Measurements from ENCODE around the gene NAALADL2.

Gene NAALADL2

DNA sequence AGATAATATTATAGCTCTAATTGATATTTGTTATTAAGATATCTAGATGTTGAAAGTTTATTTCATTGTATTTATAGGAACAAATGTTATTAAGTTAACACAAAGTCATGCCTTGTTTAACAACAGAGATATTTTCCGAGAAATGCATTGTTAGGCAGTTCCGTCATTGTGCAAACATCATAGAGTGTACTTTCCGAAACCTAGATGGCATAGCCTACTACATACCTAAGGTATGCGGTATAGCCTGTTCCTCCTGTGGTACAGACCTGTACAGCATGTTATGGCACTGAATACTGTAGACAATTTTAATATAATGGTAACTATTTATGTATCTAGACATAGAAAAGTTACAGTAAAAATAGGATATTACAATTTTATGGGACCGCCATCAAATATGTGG is 114.3 kb downstream of the NAALADL2 start:
- H3K9me3 Mint-ChIP-seq = no peaks in the 10 kb centered on the region
- H3K27me3 Mint-ChIP-seq (ENCODE audit: low read depth) = no peaks in the 10 kb centered on the region
- H3K36me3 Mint-ChIP-seq (ENCODE audit: low read depth) = no peaks in the 10 kb centered on the region
- H3K27ac Mint-ChIP-seq = no peak overlapping the region
- no peak overlapping the region for H3K4me3 Mint-ChIP-seq
- DNase-seq (ENCODE audit: low spot score) = no peak
- H3K4me1 Mint-ChIP-seq (ENCODE audit: low read depth) = no peaks in the 10 kb centered on the region

DNA sequence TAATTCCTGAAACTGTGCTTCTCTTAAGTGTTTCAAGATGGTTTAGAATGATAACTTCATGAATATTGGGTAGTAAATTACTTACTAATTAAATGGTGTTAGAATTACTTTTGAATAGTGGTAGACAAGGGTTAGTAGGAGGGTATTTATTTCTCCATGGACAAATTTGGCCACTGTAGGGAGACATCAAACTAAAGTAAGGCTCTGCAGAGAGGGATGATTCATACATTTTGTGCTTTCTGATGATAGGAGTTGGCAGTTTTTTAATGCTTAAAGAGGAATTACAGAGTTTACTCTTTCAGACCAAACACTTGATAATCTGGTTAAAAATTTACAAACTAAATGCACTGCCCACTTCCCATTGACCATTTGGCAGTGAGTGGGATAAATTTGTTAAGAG is 127.6 kb downstream of the NAALADL2 start:
- Mint-ChIP-seq H3K4me1 (ENCODE audit: low read depth) (no peaks in the 10 kb centered on the region), H3K27ac (no peak overlapping the region), H3K36me3 (ENCODE audit: low read depth) (no peaks in the 10 kb centered on the region), H3K27me3 (ENCODE audit: low read depth) (no peaks in the 10 kb centered on the region), H3K9me3 (peaks cover 5% of the 10 kb centered on the region), H3K4me3 (no peak overlapping the region)
- DNase-seq (ENCODE audit: low spot score) = no peak

DNA sequence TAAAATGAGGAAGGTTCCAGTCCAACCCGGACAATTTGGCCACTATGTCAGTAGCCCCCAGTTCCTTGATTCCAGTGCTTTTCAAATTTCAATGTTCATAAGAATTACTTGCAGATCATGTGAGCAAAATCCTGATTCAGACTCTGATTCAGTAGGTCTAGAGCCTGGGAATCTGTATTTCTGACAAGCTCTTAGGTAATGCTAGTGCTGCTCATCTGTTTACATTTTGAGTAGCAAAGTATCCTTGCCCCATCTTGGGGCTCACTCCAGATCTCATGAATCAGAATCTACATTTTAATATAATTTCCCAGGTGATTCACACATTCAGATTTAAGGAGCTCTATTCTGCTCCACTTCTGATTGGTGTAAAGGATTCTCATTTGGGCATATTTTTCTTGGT is 142.0 kb downstream of the NAALADL2 start:
- Mint-ChIP-seq H3K9me3 (peaks cover 8% of the 10 kb centered on the region), H3K4me1 (ENCODE audit: low read depth) (no peaks in the 10 kb centered on the region), H3K4me3 (no peak overlapping the region), H3K36me3 (ENCODE audit: low read depth) (no peaks in the 10 kb centered on the region), H3K27me3 (ENCODE audit: low read depth) (no peaks in the 10 kb centered on the region), H3K27ac (no peak overlapping the region)
- DNase-seq (ENCODE audit: low spot score) = no peak

DNA sequence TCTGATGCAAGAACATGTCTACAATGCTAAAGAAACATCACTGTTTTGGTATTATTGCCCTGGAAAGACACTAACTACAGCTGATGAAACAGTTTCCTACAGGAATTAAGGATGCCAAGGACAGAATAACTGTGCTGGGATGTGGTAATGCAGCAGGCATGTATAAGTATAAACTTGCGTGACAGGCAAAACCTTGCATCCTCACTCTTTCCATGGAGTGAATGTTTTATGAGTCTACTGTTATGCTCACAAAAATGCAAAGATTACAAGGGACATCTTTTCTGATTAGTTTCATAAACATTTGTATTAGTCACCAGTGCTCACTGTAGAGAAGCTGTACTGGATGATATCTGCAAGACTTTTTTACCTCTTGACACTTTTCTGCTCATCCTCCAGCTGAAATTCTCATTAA is 143.6 kb downstream of the NAALADL2 start:
- no peak overlapping the region for H3K27ac Mint-ChIP-seq
- peaks cover 9% of the 10 kb centered on the region for H3K9me3 Mint-ChIP-seq
- no peak for DNase-seq (ENCODE audit: low spot score)
- no peaks in the 10 kb centered on the region for H3K4me1 Mint-ChIP-seq (ENCODE audit: low read depth)
- no peaks in the 10 kb centered on the region for H3K36me3 Mint-ChIP-seq (ENCODE audit: low read depth)
- no peak overlapping the region for H3K4me3 Mint-ChIP-seq
- H3K27me3 Mint-ChIP-seq (ENCODE audit: low read depth) = no peaks in the 10 kb centered on the region

GRCh38 chr3:175003590-175003989 is 144.5 kb downstream of the NAALADL2 start:
- H3K36me3 Mint-ChIP-seq (ENCODE audit: low read depth) = no peaks in the 10 kb centered on the region
- H3K27ac Mint-ChIP-seq = no peak overlapping the region
- H3K4me1 Mint-ChIP-seq (ENCODE audit: low read depth) = no peaks in the 10 kb centered on the region
- H3K27me3 Mint-ChIP-seq (ENCODE audit: low read depth) = no peaks in the 10 kb centered on the region
- no peak overlapping the region for H3K4me3 Mint-ChIP-seq
- DNase-seq (ENCODE audit: low spot score) = no peak
- H3K9me3 Mint-ChIP-seq = peaks cover 12% of the 10 kb centered on the region

DNA sequence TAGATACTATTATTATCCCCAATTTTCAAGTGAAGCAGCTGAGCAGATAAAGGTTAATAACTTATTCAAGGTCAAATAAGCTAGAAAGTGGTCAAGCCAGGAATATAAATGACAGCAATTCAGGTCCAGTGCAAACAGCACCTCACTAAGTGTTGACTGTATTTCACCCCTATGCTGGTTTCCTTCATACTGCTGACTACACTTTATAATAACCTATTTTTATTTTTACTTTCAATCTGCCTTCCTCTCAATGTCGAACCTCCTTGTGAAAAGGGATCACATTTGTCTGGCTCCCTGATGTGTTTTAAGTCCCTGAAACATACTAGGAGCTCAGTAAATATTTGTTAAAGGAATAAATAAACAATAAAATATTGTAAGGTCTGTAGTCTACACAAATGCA is 146.1 kb downstream of the NAALADL2 start:
- Mint-ChIP-seq H3K36me3 (ENCODE audit: low read depth) (no peaks in the 10 kb centered on the region), H3K9me3 (peaks cover 12% of the 10 kb centered on the region), H3K27me3 (ENCODE audit: low read depth) (no peaks in the 10 kb centered on the region), H3K4me1 (ENCODE audit: low read depth) (no peaks in the 10 kb centered on the region), H3K27ac (no peak overlapping the region), H3K4me3 (no peak overlapping the region)
- no peak for DNase-seq (ENCODE audit: low spot score)

DNA sequence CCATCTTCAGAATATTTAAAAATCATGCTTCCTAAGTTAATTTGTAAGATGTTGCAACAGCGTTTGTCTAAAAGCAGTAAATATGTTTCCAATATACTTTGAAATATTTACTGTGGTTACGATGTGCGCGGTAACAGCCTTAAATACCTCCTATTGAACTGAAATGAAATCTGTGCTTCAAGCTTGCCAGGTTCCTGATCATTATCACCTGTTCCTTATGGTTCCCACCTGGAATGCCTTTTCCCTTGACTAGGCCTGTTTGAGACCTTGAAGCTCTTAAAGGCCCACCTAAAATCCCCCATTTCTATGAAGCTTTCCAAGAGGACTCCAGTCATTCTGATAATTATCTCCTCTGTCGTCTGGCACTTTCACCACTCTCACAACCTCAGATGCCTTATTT is 146.7 kb downstream of the NAALADL2 start:
- Mint-ChIP-seq H3K4me1 (ENCODE audit: low read depth) (no peaks in the 10 kb centered on the region), H3K36me3 (ENCODE audit: low read depth) (no peaks in the 10 kb centered on the region), H3K27me3 (ENCODE audit: low read depth) (no peaks in the 10 kb centered on the region), H3K4me3 (no peak overlapping the region), H3K27ac (no peak overlapping the region), H3K9me3 (peaks cover 12% of the 10 kb centered on the region)
- DNase-seq (ENCODE audit: low spot score) = no peak

GRCh38 chr3:175007306-175007705 is 148.2 kb downstream of the NAALADL2 start:
- Mint-ChIP-seq H3K9me3 (peaks cover 7% of the 10 kb centered on the region), H3K4me3 (no peak overlapping the region), H3K27ac (no peak overlapping the region), H3K36me3 (ENCODE audit: low read depth) (no peaks in the 10 kb centered on the region), H3K27me3 (ENCODE audit: low read depth) (no peaks in the 10 kb centered on the region), H3K4me1 (ENCODE audit: low read depth) (no peaks in the 10 kb centered on the region)
- no peak for DNase-seq (ENCODE audit: low spot score)

GRCh38 chr3:175009295-175009694 is 150.2 kb downstream of the NAALADL2 start:
- Mint-ChIP-seq H3K9me3 (peaks cover 7% of the 10 kb centered on the region), H3K36me3 (ENCODE audit: low read depth) (no peaks in the 10 kb centered on the region), H3K27ac (no peak overlapping the region), H3K4me3 (no peak overlapping the region), H3K4me1 (ENCODE audit: low read depth) (no peaks in the 10 kb centered on the region), H3K27me3 (ENCODE audit: low read depth) (no peaks in the 10 kb centered on the region)
- no peak for DNase-seq (ENCODE audit: low spot score)

DNA sequence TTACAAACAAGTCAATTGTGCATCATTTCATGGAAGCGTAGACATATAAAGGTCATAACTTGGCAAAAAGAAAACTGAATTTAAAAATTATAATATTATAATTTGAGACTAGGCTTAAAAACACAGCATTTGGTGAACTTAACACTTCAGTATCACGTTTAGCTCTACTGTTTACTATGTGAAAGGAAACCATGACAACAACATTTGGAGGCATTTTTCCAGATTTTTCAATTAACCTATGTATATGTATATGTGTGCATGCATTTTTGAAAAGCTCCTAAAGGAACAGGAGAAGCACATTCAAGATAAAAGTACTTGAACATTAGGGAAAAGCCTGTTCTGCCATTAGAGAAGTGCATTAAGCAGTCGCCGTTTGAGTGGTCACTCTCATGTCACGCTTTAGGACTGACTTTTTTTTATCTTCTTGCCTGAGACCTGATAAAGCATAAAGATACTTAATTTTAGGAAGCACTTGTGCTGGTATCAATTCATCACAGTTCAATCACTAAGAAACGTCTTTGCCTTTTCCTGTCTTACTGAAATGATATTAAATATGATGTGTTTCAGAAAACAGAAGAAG is 156.0 kb downstream of the NAALADL2 start:
- Mint-ChIP-seq H3K4me1 (ENCODE audit: low read depth) (no peaks in the 10 kb centered on the region), H3K36me3 (ENCODE audit: low read depth) (no peaks in the 10 kb centered on the region), H3K9me3 (peaks cover 5% of the 10 kb centered on the region), H3K27me3 (ENCODE audit: low read depth) (no peaks in the 10 kb centered on the region), H3K27ac (no peak overlapping the region), H3K4me3 (no peak overlapping the region)
- no peak for DNase-seq (ENCODE audit: low spot score)

DNA sequence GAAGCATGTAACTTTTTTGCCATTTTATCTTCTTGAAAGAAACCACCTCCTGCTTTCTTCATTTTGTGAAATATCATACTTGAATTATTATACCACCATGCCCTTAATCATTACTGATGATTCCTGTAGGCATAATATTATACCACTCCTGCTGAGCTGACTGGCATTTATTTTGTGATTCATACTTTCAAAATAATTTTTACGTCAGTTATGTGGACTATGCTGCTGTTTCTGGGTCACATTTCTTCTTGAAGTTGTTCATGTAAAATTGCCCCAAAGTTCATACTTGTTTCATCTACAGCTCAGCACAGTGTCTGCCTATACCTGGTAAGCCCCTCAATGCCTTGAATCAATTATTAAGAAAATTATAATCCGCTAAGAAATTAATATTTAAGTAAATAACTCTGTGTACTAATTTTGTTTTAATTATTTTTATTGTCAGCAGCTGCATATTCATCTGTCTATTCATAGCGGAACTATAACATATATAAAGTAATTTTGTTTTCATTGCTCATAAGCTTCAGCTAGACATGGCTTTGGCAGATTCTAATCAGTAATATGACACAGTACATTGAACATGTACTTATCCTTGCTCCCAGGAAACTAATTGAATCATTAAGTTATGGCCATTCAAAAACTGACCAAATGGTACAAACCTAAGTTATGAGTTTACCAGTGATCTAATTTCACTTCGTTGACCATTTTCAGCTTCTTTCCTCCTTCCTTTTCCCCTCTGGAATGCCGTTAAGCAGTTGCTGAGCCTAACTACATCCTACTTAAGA is 160.0 kb downstream of the NAALADL2 start:
- Mint-ChIP-seq H3K9me3 (peaks cover 5% of the 10 kb centered on the region), H3K27me3 (ENCODE audit: low read depth) (no peaks in the 10 kb centered on the region), H3K4me1 (ENCODE audit: low read depth) (no peaks in the 10 kb centered on the region), H3K36me3 (ENCODE audit: low read depth) (no peaks in the 10 kb centered on the region), H3K27ac (no peak overlapping the region), H3K4me3 (no peak overlapping the region)
- no peak for DNase-seq (ENCODE audit: low spot score)

DNA sequence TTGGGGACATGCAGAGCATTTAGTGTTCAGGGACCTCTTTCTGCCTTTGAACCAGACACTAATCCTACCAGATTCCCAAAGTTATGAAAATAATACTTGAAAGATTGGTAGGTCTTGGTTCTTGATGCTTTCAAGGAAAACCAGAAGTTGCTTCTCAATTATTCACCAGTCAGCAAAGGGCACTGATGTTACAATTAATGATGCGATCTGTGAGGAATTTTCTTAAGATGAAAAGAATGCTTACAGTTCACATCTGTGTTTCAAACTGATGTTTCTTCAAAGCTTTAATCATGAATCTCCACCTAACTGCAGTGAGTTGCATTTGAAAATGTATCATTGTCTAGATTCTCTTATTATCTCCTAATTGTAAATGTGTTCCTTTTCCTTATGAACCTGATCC is 161.0 kb downstream of the NAALADL2 start:
- Mint-ChIP-seq H3K36me3 (ENCODE audit: low read depth) (no peaks in the 10 kb centered on the region), H3K27ac (no peak overlapping the region), H3K4me3 (no peak overlapping the region), H3K27me3 (ENCODE audit: low read depth) (no peaks in the 10 kb centered on the region), H3K4me1 (ENCODE audit: low read depth) (no peaks in the 10 kb centered on the region), H3K9me3 (peaks cover 5% of the 10 kb centered on the region)
- DNase-seq (ENCODE audit: low spot score) = no peak

DNA sequence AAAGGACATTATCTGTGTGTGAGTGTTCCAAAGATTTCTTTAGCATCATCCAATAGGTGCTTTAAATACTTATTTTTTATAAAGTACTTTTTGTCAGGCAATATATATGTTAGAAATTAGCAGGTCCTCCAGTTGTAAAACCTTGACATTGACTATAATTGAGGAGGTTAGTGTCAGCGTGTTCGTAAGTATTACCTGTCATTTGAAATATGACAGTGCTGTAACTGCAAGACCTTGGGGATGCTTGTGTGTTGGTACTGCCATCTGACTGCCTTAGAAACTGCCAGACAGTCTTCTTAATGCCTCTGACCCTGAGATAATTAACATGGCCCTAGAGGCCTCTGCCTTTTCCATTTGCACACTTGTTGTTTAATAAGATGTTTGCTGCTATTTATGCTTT is 170.7 kb downstream of the NAALADL2 start:
- Mint-ChIP-seq H3K36me3 (ENCODE audit: low read depth) (no peaks in the 10 kb centered on the region), H3K4me3 (no peak overlapping the region), H3K9me3 (peaks cover 16% of the 10 kb centered on the region), H3K4me1 (ENCODE audit: low read depth) (no peaks in the 10 kb centered on the region), H3K27ac (no peak overlapping the region), H3K27me3 (ENCODE audit: low read depth) (no peaks in the 10 kb centered on the region)
- no peak for DNase-seq (ENCODE audit: low spot score)

- Mint-ChIP-seq H3K4me1 (ENCODE audit: low read depth) (no peaks in the 10 kb centered on the region), H3K27me3 (ENCODE audit: low read depth) (no peaks in the 10 kb centered on the region), H3K27ac (no peak overlapping the region), H3K4me3 (no peak overlapping the region), H3K36me3 (ENCODE audit: low read depth) (no peaks in the 10 kb centered on the region), H3K9me3 (peaks cover 15% of the 10 kb centered on the region)
- no peak for DNase-seq (ENCODE audit: low spot score)
Observed at GRCh38 chr3:175039875-175040274, 180.7 kb downstream of the NAALADL2 start.

GRCh38 chr3:175041369-175041768 is 182.2 kb downstream of the NAALADL2 start:
- H3K27ac Mint-ChIP-seq = no peak overlapping the region
- peaks cover 15% of the 10 kb centered on the region for H3K9me3 Mint-ChIP-seq
- no peak overlapping the region for H3K4me3 Mint-ChIP-seq
- no peaks in the 10 kb centered on the region for H3K27me3 Mint-ChIP-seq (ENCODE audit: low read depth)
- no peaks in the 10 kb centered on the region for H3K36me3 Mint-ChIP-seq (ENCODE audit: low read depth)
- no peaks in the 10 kb centered on the region for H3K4me1 Mint-ChIP-seq (ENCODE audit: low read depth)
- DNase-seq (ENCODE audit: low spot score) = no peak

Data from T-helper 2 cell treated with Interferon-gamma antibody and Interleukin-4, amounts not matched to agents 5 μg/mL and 100 μg/mL, for 36 hours (primary cell).